CD4-positive, alpha-beta T cell (primary cell): Measurements from ENCODE around the gene MDM1. TPM values are rescaled to one million over a fixed set of nuclear protein-coding genes. Genes with fewer than 3 reads are reported as not detected.

Experiments
- ATAC-seq: fragments of 200-7000 bp; cut with Tn5 transposase; one replicate; pipeline ENCODE4 v1.10.0; 2022; ENCODE audit warnings: mild to moderate bottlenecking; ENCODE audit not compliant: poor library complexity
- CTCF ChIA-PET: fragments of 350-600 bp; sonication (Branson Sonifier 250); formaldehyde crosslinking; loops from one replicate; lab custom pipeline; 2021; ENCODE audit warnings: antibody characterized with exemption, inconsistent platforms; lab: Charles Lee
- POLR2A ChIA-PET: fragments of 350-600 bp; sonication (Branson Sonifier 250); formaldehyde crosslinking; loops from one replicate; lab custom pipeline; 2021; ENCODE audit warnings: antibody characterized with exemption, inconsistent platforms; lab: Charles Lee
- DNase-seq, 14 experiments: peaks; one replicate each; pipeline ENCODE4 v3.0.0-alpha.2; 2013 to 2020; ENCODE audit warnings: mixed read lengths in 2 of 14
- H3K27ac ChIP-seq, 2 donors: one replicate each; pipeline versions ENCODE4 v1.5.1 to v1.7.0; 2013; ENCODE audit warnings: low read length in 2 of 2, low read depth in 1 of 2, mild to moderate bottlenecking in 1 of 2
- H3K27me3 ChIP-seq, 2 experiments: 1 replicate in 1 of 2; 2 replicates in 1 of 2; pipeline versions ENCODE4 v1.6.1 to v1.7.0; 2013; ENCODE audit warnings: low read length in 2 of 2, control low read depth in 1 of 2, mild to moderate bottlenecking in 1 of 2, moderate library complexity in 1 of 2; ENCODE audit not compliant: insufficient read depth in 2 of 2, control insufficient read depth in 1 of 2
- H3K36me3 ChIP-seq: one replicate; pipeline ENCODE4 v1.6.1; 2013; ENCODE audit warnings: low read length, control low read depth; ENCODE audit not compliant: insufficient read depth
- H3K4me1 ChIP-seq: one replicate; pipeline ENCODE4 v1.6.1; 2013; ENCODE audit warnings: low read length, control low read depth; ENCODE audit not compliant: insufficient read depth
- H3K4me3 ChIP-seq: one replicate; pipeline ENCODE4 v1.5.1; 2013; ENCODE audit warnings: mild to moderate bottlenecking, low read length, moderate library complexity
- H3K9me3 ChIP-seq, 2 experiments: 1 replicate in 1 of 2; 2 replicates in 1 of 2; pipeline versions ENCODE4 v1.6.1 to v1.7.0; 2013; ENCODE audit warnings: low read length in 2 of 2, mild to moderate bottlenecking in 2 of 2, control low read depth in 1 of 2, moderate library complexity in 1 of 2; ENCODE audit not compliant: control insufficient read depth in 1 of 2, insufficient read depth in 1 of 2
- H3K27ac Mint-ChIP-seq: one replicate; pipeline ENCODE4 v1.8.0; 2020; ENCODE audit warnings: mixed read lengths
- H3K27me3 Mint-ChIP-seq: one replicate; pipeline ENCODE4 v1.8.0; 2021; ENCODE audit warnings: mixed read lengths
- H3K36me3 Mint-ChIP-seq: one replicate; pipeline ENCODE4 v1.8.0; 2021; ENCODE audit warnings: low read depth, mixed read lengths
- H3K4me1 Mint-ChIP-seq: one replicate; pipeline ENCODE4 v1.8.0; 2021; ENCODE audit warnings: low read depth, mixed read lengths
- H3K4me3 Mint-ChIP-seq: one replicate; pipeline ENCODE4 v1.8.0; 2020; ENCODE audit warnings: mild to moderate bottlenecking, mixed read lengths
- H3K9me3 Mint-ChIP-seq: one replicate; pipeline ENCODE4 v1.8.0; 2020; ENCODE audit warnings: mixed read lengths
- CTCF ChIP-seq: fragments of 200-600 bp; IDR thresholded peaks from one replicate; pipeline ENCODE4 v1.8.0; 2022; ENCODE audit warnings: antibody characterized with exemption, mild to moderate bottlenecking
- intact Hi-C, 2 experiments: fragments of 100-400 bp; cut with DNase I in 1 of 2; cut with micrococcal nuclease in 1 of 2; formaldehyde crosslinking; loops; one replicate each; pipeline versions ENCODE4 v1.15.1 to v1.9.0; 2023 to 2025; cut with DNase I, micrococcal nuclease
- total RNA-seq, 174 experiments: library from RNA in 2 of 174; stranded (reverse) in 2 of 174; gene quantifications; one replicate each; pipeline ENCODE4 v1.2.3 and lab custom pipeline; 2021 to 2026

The MDM1 gene
- total RNA-seq, 2 experiments from 2014 or later: 11.0 to 11.6 TPM

GRCh38 chr12:68250454-68250853, 81.7 kb downstream of the MDM1 start:
- ATAC-seq (no peak), DNase-seq (no peak)
- intact Hi-C loops: no loop called here

GRCh38 chr12:68247785-68248184, 84.4 kb downstream of the MDM1 start:
- Mint-ChIP-seq H3K36me3 (no peaks in the 10 kb centered on the region), H3K9me3 (no peaks in the 10 kb centered on the region), H3K4me3 (no peak overlapping the region), H3K27me3 (no peaks in the 10 kb centered on the region), H3K27ac (no peak overlapping the region), H3K4me1 (no peaks in the 10 kb centered on the region)
- no peak for ATAC-seq
- Histone ChIP-seq H3K36me3 (no peaks in the 10 kb centered on the region), H3K27ac (no peak overlapping the region), H3K27me3 (no peaks in the 10 kb centered on the region), H3K4me3 (no peak overlapping the region), H3K4me1 (no peaks in the 10 kb centered on the region), H3K9me3 (no peaks in the 10 kb centered on the region)
- DNase-seq: no peak
- intact Hi-C loops: no loop called here
- ChIA-PET CTCF (no interaction called here), POLR2A (no interaction called here)
- TF ChIP-seq CTCF: no peak

More at GRCh38 chr12:68250454-68250853, 81.7 kb downstream of the MDM1 start:
- no peaks in the 10 kb centered on the region for H3K9me3 Mint-ChIP-seq
- Histone ChIP-seq H3K4me1 (no peaks in the 10 kb centered on the region), H3K9me3 (no peaks in the 10 kb centered on the region), H3K4me3 (no peak overlapping the region), H3K27me3 (no peaks in the 10 kb centered on the region), H3K27ac (no peak overlapping the region), H3K36me3 (no peaks in the 10 kb centered on the region)
- POLR2A ChIA-PET: no interaction called here
- H3K27me3 Mint-ChIP-seq: no peaks in the 10 kb centered on the region
- no peaks in the 10 kb centered on the region for H3K4me1 Mint-ChIP-seq
- no peak overlapping the region for H3K4me3 Mint-ChIP-seq
- no peak for TF ChIP-seq CTCF
- no peaks in the 10 kb centered on the region for H3K36me3 Mint-ChIP-seq
- CTCF ChIA-PET: interaction anchor here (1.4 kb wide), 1 partner anchor 9 kb away, joined by 3 read pairs; no protein-coding TSS in a partner anchor
- no peak overlapping the region for H3K27ac Mint-ChIP-seq

- H3K27ac ChIP-seq: no peak overlapping the region
- DNase-seq (no peak), ATAC-seq (no peak)
- POLR2A ChIA-PET: no interaction called here
- intact Hi-C loops: no loop called here
- H3K9me3 Mint-ChIP-seq: no peaks in the 10 kb centered on the region
- TF ChIP-seq CTCF: no peak
- H3K4me3 Mint-ChIP-seq: no peak overlapping the region
- no peaks in the 10 kb centered on the region for H3K4me1 ChIP-seq
- H3K27ac Mint-ChIP-seq: no peak overlapping the region
- H3K36me3 ChIP-seq: no peaks in the 10 kb centered on the region
- peaks cover under 1% of the 10 kb centered on the region for H3K4me1 Mint-ChIP-seq
- H3K36me3 Mint-ChIP-seq: no peaks in the 10 kb centered on the region
- no peak overlapping the region for H3K4me3 ChIP-seq
- no peaks in the 10 kb centered on the region for H3K27me3 ChIP-seq
- no peaks in the 10 kb centered on the region for H3K27me3 Mint-ChIP-seq
- CTCF ChIA-PET: no interaction called here
- H3K9me3 ChIP-seq: no peaks in the 10 kb centered on the region
Observed at GRCh38 chr12:68246350-68246749, 85.8 kb downstream of the MDM1 start.
